Calu3 (cell line): ENCODE results near the gene FYB1. TPM values are rescaled to one million over a fixed set of nuclear protein-coding genes. Genes with fewer than 3 reads are reported as not detected.

Experiments used
- BruUV-seq: library from RNA; stranded (reverse); fragments of 400-500 nt; replicated peaks from 2 replicates; lab custom pipeline; 2021; lab: Mats Ljungman, UMichigan
- CTCF ChIA-PET: fragments of 300-600 bp; sonication (Branson Sonifier 250); formaldehyde crosslinking; loops from one replicate; lab custom pipeline; 2022; ENCODE audit warnings: antibody characterized with exemption; lab: Charles Lee
- DNase-seq: peaks from one replicate; pipeline ENCODE4 v3.0.0; 2022
- H3K27ac Mint-ChIP-seq: one replicate; pipeline ENCODE4 v1.8.0; 2022; ENCODE audit warnings: mixed read lengths; ENCODE audit not compliant: unreplicated experiment
- H3K27me3 Mint-ChIP-seq: one replicate; pipeline ENCODE4 v1.8.0; 2022; ENCODE audit warnings: mixed read lengths; ENCODE audit not compliant: unreplicated experiment
- H3K36me3 Mint-ChIP-seq: one replicate; pipeline ENCODE4 v1.8.0; 2022; ENCODE audit warnings: mild to moderate bottlenecking, moderate library complexity, mixed read lengths; ENCODE audit not compliant: insufficient read depth, unreplicated experiment
- H3K4me1 Mint-ChIP-seq: one replicate; pipeline ENCODE4 v1.8.0; 2022; ENCODE audit warnings: mild to moderate bottlenecking, low read depth, mixed read lengths; ENCODE audit not compliant: unreplicated experiment
- H3K4me3 Mint-ChIP-seq: one replicate; pipeline ENCODE4 v1.8.0; 2022; ENCODE audit warnings: mild to moderate bottlenecking, low read depth, moderate library complexity, mixed read lengths; ENCODE audit not compliant: unreplicated experiment
- H3K9me3 Mint-ChIP-seq: one replicate; pipeline ENCODE4 v1.8.0; 2022; ENCODE audit warnings: low read depth, mixed read lengths; ENCODE audit not compliant: unreplicated experiment
- intact Hi-C: fragments of 100-400 bp; cut with micrococcal nuclease; formaldehyde crosslinking; loops from one replicate; pipeline ENCODE4 v1.10.0; 2022; ENCODE audit not compliant: unreplicated experiment
- total RNA-seq: library from RNA; stranded (reverse); gene quantifications from 2 replicates; pipeline ENCODE4 v1.2.3, GENCODE V29; 2022
- TF ChIP-seq, protein P1 (sequence below): fragments of 200-600 bp; IDR thresholded peaks from one replicate; pipeline ENCODE4 v1.8.0; 2022; ENCODE audit warnings: antibody characterized with exemption; ENCODE audit not compliant: unreplicated experiment

The FYB1 gene
- total RNA-seq, 1 experiment from 2014 or later = 42.8 TPM

DNA sequence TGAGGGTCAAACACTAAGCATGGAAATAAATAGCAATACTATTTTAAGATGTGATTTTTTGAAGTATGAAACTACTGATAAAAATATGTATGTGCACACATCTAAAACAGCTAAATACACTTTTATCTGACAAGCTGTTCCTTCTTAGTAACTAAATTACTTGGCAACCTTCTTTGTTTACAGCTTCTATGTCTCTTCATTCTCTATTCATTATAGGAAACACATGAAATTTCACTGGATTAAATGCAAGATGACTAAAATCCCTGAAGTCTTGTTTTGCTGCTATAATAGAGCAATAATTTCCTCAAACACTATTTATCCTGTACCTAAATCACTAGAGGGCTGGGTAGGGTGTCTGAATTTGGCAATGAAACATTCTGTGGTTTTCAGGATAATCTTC, 156.8 kb downstream of the FYB1 start:
- H3K9me3 Mint-ChIP-seq = peaks cover 7% of the 10 kb centered on the region
- no peak overlapping the region for H3K4me3 Mint-ChIP-seq
- no peaks in the 10 kb centered on the region for H3K4me1 Mint-ChIP-seq
- CTCF ChIA-PET = no interaction called here
- H3K27ac Mint-ChIP-seq = no peak overlapping the region
- TF ChIP-seq, protein P1, sequence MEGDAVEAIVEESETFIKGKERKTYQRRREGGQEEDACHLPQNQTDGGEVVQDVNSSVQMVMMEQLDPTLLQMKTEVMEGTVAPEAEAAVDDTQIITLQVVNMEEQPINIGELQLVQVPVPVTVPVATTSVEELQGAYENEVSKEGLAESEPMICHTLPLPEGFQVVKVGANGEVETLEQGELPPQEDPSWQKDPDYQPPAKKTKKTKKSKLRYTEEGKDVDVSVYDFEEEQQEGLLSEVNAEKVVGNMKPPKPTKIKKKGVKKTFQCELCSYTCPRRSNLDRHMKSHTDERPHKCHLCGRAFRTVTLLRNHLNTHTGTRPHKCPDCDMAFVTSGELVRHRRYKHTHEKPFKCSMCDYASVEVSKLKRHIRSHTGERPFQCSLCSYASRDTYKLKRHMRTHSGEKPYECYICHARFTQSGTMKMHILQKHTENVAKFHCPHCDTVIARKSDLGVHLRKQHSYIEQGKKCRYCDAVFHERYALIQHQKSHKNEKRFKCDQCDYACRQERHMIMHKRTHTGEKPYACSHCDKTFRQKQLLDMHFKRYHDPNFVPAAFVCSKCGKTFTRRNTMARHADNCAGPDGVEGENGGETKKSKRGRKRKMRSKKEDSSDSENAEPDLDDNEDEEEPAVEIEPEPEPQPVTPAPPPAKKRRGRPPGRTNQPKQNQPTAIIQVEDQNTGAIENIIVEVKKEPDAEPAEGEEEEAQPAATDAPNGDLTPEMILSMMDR = no peak
- no peak for DNase-seq
- H3K27me3 Mint-ChIP-seq = no peaks in the 10 kb centered on the region
- no TSS peak for BruUV-seq
- peaks cover 8% of the 10 kb centered on the region for H3K36me3 Mint-ChIP-seq
- intact Hi-C loops = no loop called here

DNA sequence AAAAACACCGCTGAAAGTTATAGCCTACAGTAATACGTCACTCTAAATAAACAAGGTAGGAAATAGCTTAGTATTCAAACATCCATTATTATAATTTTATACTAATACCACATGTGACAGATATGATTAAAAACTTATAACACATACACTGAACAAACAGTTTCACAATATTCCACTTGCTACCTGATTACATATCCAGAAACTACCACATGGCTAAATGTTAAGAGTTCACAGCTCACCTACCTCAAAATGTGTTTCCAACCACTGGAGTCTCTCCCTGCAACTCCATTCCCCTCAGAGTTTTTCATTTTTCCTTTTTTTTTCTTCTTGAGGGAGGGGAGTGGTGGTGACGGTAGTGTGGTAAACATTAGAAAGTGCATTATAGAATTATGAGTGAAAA, 157.3 kb downstream of the FYB1 start:
- TF ChIP-seq, protein P1 = no peak
- no peak overlapping the region for H3K27ac Mint-ChIP-seq
- DNase-seq = no peak
- no peaks in the 10 kb centered on the region for H3K4me1 Mint-ChIP-seq
- CTCF ChIA-PET = no interaction called here
- BruUV-seq = no TSS peak
- peaks cover 5% of the 10 kb centered on the region for H3K9me3 Mint-ChIP-seq
- no peak overlapping the region for H3K4me3 Mint-ChIP-seq
- H3K27me3 Mint-ChIP-seq = no peaks in the 10 kb centered on the region
- intact Hi-C loops = no loop called here
- H3K36me3 Mint-ChIP-seq = peaks cover 8% of the 10 kb centered on the region

DNA sequence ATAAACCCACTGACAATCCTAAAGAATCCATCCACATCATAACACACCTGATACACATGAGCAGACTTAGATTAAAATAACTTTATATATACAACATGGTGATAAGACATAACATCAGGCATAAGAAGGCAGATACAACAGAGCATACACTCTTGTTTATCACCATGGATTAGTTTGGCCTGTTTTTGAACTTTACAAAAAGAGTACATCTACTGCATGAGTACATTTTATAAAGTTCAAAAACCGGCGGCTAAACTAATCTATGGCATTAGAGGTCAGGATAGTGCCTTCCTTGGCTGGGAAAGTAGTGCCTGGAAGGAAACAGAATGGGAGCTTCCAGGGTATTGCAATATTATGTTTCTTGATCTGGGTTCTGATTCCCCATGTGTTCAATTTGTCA, 160.3 kb downstream of the FYB1 start:
- Mint-ChIP-seq H3K27me3 (no peaks in the 10 kb centered on the region), H3K9me3 (no peaks in the 10 kb centered on the region), H3K36me3 (peaks cover 9% of the 10 kb centered on the region), H3K27ac (no peak overlapping the region), H3K4me1 (peaks cover 19% of the 10 kb centered on the region), H3K4me3 (no peak overlapping the region)
- no peak for DNase-seq
- TF ChIP-seq, protein P1 = no peak
- no TSS peak for BruUV-seq
- intact Hi-C loops = no loop called here
- CTCF ChIA-PET = no interaction called here

DNA sequence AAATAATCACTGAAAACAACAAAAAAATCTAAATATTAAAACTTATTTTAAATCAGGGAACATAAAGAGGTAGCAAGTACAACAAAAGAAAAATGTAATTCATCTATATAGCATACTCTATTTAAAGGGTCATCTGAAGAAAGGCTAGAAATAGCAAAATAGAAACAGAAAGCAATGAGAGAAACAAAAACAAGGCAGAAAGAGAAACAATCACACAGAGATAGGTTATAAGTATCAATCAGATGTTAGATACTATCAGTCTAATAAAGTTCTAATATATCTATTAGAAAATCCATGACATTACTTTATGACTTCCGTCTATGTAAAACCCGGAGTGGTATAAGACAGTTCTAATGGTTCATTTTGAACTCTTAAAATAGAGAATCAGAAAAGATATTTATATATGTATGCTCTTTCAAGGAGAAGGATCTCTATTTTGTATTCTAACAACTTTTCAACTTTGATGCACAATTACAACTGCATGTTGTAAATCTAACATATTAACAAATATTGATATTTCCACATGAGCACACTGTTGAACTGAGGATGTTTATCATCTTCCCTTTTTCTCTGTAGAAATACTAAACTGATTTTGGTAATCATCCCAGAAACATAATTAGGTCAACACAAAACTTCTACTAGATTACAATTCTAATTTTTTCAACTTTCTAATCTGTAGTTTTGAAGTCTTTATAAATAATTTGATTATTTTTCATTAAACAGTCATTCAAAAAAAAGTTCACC, 161.0 kb downstream of the FYB1 start:
- CTCF ChIA-PET = no interaction called here
- no peak for DNase-seq
- H3K9me3 Mint-ChIP-seq = no peaks in the 10 kb centered on the region
- no TSS peak for BruUV-seq
- TF ChIP-seq, protein P1 = no peak
- no peak overlapping the region for H3K4me3 Mint-ChIP-seq
- H3K4me1 Mint-ChIP-seq = peaks cover 19% of the 10 kb centered on the region
- H3K36me3 Mint-ChIP-seq = peaks cover 9% of the 10 kb centered on the region
- no peak overlapping the region for H3K27ac Mint-ChIP-seq
- no peaks in the 10 kb centered on the region for H3K27me3 Mint-ChIP-seq
- intact Hi-C loops = no loop called here
